ENCODE results near the gene KCTD5. TPM values are rescaled to one million over a fixed set of nuclear protein-coding genes. Genes with fewer than 3 reads are reported as not detected.

The KCTD5 gene
- total and polyA plus RNA-seq, 10 of the 15 experiments (the other 5 are each of a cell fraction or from before 2014, with no cell fraction given), result 0.58 to 56.4 (median 37.3) TPM

DNA sequence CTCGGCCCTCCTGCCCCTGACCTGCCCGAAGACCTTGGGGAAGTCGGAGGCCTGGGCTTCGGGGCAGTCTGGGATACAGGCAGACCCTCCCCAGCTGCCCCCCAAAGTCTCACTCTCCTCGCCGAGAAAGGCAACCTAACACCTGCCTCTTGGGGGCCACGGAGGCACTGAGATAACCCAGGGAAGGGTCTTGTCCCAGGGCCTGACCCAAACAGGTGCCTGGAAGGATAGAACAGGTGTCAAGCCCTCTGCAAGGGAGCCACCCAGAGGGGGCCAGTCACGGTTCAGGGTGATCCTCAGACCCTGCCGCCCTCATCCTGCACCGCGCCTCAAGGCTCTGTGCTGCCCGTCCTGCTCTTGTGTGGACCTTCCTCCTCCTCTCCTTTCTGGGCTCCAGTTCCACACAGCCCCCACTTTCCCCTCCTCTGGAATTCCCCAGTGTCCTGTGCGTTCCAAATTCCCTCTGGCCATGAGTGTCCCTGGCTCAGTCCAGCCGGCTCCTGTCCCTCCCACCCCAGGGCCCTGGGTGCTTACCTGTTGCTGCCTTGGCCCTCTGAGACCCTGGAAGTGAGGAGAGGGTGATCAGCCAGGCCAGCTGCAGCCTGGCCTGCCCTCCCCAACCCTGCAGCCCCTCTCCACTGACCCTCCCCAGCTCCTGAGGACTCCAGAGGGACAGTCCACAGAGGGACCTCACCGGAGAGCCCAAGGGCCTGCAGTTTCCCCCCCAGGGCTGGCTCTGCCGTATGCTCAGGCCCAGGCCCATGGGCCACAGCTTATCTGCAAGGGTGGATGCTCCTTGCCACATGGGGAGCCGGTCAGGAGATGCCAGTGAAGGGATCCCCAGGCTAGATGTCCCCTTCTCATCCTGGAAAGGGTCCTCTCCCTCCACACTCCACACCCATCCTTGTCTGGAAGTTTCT, 33.9 kb downstream of the KCTD5 start (continued):
- TF ChIP-seq, protein P1, sequence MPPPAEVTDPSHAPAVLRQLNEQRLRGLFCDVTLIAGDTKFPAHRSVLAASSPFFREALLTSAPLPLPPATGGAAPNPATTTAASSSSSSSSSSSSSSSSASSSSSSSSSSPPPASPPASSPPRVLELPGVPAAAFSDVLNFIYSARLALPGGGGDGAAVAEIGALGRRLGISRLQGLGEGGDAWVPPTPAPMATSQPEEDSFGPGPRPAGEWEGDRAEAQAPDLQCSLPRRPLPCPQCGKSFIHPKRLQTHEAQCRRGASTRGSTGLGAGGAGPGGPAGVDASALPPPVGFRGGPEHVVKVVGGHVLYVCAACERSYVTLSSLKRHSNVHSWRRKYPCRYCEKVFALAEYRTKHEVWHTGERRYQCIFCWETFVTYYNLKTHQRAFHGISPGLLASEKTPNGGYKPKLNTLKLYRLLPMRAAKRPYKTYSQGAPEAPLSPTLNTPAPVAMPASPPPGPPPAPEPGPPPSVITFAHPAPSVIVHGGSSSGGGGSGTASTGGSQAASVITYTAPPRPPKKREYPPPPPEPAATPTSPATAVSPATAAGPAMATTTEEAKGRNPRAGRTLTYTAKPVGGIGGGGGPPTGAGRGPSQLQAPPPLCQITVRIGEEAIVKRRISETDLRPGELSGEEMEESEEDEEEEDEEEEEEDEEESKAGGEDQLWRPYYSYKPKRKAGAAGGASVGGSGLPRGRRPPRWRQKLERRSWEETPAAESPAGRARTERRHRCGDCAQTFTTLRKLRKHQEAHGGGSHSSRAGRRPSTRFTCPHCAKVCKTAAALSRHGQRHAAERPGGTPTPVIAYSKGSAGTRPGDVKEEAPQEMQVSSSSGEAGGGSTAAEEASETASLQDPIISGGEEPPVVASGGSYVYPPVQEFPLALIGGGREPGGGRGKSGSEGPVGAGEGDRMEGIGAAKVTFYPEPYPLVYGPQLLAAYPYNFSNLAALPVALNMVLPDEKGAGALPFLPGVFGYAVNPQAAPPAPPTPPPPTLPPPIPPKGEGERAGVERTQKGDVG (CRISPR knock-in tag; IDR thresholded peaks at IDR 0.05), result no peak

DNA sequence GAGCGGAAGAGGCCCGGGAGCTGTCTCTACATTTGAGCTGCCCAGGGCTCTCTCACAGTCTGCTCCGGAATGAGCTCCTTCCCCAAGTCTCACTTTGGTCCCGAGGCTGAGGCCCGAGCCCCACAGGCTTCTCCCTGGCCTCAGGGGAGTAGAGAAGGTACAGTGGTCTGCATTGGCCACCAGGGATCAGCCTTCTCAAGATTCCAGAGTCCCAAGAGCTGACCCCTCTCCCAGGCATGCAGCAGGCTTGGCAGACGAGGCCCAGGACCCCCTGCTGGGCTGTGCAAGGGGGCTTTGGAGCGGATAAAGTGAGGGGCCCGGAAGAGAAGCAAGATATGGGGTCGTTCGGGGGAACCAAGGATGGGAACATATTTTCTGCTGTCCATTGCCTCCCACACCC, 34.6 kb downstream of the KCTD5 start:
- no peak for ATAC-seq
- RAD21 ChIA-PET (ENCODE audit: unreplicated experiment), result interaction anchor here (1.2 kb wide), 1 partner anchor 30 kb away, joined by 4 read pairs; no protein-coding TSS in a partner anchor
- DNase-seq (ENCODE audit: low read depth, low spot score), result no peak
- no peaks in the 10 kb centered on the region for H3K9me3 ChIP-seq (replicated peaks; ENCODE audit: control insufficient read depth, insufficient read depth, low read length)
- FAIRE-seq, result no peak
- 0 out of 2 replicates have a peak, but pooled peaks cover 5% of the 10 kb centered on the region for H3K4me1 ChIP-seq (ENCODE audit: control insufficient read depth, insufficient read depth, low read length)
- SMC1A ChIA-PET (ENCODE audit: uncharacterized antibody, unreplicated experiment), result no interaction called here
- intact Hi-C loops (cut with micrococcal nuclease; ENCODE audit: unreplicated experiment) (no loop called here), in situ Hi-C loops (cut with MboI) (no loop called here)
- H2AFZ ChIP-seq (ENCODE audit: control insufficient read depth, low read depth, low read length), result no peak overlapping the region
- no peak for TF ChIP-seq CHD2 (IDR thresholded peaks at IDR 0.05; ENCODE audit: borderline replicate concordance, low read depth, low read length)
- TF ChIP-seq, protein P2, sequence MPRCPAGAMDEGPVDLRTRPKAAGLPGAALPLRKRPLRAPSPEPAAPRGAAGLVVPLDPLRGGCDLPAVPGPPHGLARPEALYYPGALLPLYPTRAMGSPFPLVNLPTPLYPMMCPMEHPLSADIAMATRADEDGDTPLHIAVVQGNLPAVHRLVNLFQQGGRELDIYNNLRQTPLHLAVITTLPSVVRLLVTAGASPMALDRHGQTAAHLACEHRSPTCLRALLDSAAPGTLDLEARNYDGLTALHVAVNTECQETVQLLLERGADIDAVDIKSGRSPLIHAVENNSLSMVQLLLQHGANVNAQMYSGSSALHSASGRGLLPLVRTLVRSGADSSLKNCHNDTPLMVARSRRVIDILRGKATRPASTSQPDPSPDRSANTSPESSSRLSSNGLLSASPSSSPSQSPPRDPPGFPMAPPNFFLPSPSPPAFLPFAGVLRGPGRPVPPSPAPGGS (IDR thresholded peaks at IDR 0.05; ENCODE audit: borderline replicate concordance, insufficient read depth, low read depth, low read length, poor library complexity, severe bottlenecking), result no peak
- TF ChIP-seq RELA (IDR thresholded peaks at IDR 0.05; ENCODE audit: borderline replicate concordance, partially characterized antibody), result no peak
- no peak for TF ChIP-seq BACH1 (IDR thresholded peaks at IDR 0.05; ENCODE audit: borderline replicate concordance)
- TF ChIP-seq SP1 (IDR thresholded peaks at IDR 0.05; ENCODE audit: low read depth, low read length), result no peak
- no peak for TF ChIP-seq FOXM1 (IDR thresholded peaks at IDR 0.05; ENCODE audit: low read depth, low read length)
- no peak for TF ChIP-seq SMAD1 (IDR thresholded peaks at IDR 0.05; ENCODE audit: low read depth, partially characterized antibody)
- TF ChIP-seq HDAC6 (IDR thresholded peaks at IDR 0.05; ENCODE audit: unreplicated experiment), result no peak
- no peak for TF ChIP-seq BMI1 (IDR thresholded peaks at IDR 0.05; ENCODE audit: borderline replicate concordance)
- no peak for TF ChIP-seq NFXL1 (IDR thresholded peaks at IDR 0.05; ENCODE audit: borderline replicate concordance)
- no peak for TF ChIP-seq CREB1 (IDR thresholded peaks at IDR 0.05; ENCODE audit: low read depth)
- no peak for TF ChIP-seq STAT1 (conservative IDR thresholded peaks at IDR 0.05)
- TF ChIP-seq KLF5 (IDR thresholded peaks at IDR 0.05; ENCODE audit: partially characterized antibody), result no peak
- TF ChIP-seq RAD21 (IDR thresholded peaks at IDR 0.05; ENCODE audit: insufficient read depth, low read depth, low read length), result no peak
- CTCF ChIA-PET, result no interaction called here
- no peak overlapping the region for H3K4me2 ChIP-seq (ENCODE audit: control insufficient read depth, insufficient read depth)
- H4K20me1 ChIP-seq (ENCODE audit: control insufficient read depth, insufficient read depth), result no peaks in the 10 kb centered on the region
- H3K79me2 ChIP-seq (ENCODE audit: control insufficient read depth, insufficient read depth, low read length), result no peaks in the 10 kb centered on the region
- BruUV-seq (replicated peaks), result no TSS peak
- H3K9ac ChIP-seq (ENCODE audit: control insufficient read depth, insufficient read depth, low read length), result no peak overlapping the region
- no peaks in the 10 kb centered on the region for H3K36me3 ChIP-seq (ENCODE audit: control insufficient read depth in 2 of 2, insufficient read depth in 2 of 2, low read length in 1 of 2)
- no peak overlapping the region for H3K4me3 ChIP-seq
- no peaks in the 10 kb centered on the region for H3K27me3 ChIP-seq (replicated peaks in 1 of 2; ENCODE audit: control insufficient read depth in 2 of 2, insufficient read depth in 2 of 2, low read length in 1 of 2)
- no peak overlapping the region for H3K27ac ChIP-seq (ENCODE audit: control insufficient read depth, insufficient read depth)
- WGBS (ENCODE audit: insufficient coverage, insufficient replicate concordance, low lambda C conversion rate, missing lambda C conversion rate), result 27% methylated on average over 10 of the region's 10 CpGs
- POLR2A ChIA-PET, result no interaction called here

Data from GM12878 (cell line).